Fibroblast of lung (primary cell): Measurements from ENCODE around the gene TXLNA.

ENCODE experiments used
- EZH2 ChIP-seq: IDR thresholded peaks from 2 replicates; pipeline ENCODE4 v1.5.1; 2012; ENCODE audit warnings: low read length, control low read depth, mild to moderate bottlenecking; ENCODE audit errors: missing control alignments
- TF ChIP-seq, protein P1 (sequence below), 2 donors: IDR thresholded peaks in 1 of 2; conservative IDR thresholded peaks in 1 of 2; 1 replicate in 1 of 2; 2 replicates in 1 of 2; pipeline ENCODE4 v1.5.1; 2011 to 2012; ENCODE audit warnings: low read length in 2 of 2, control low read depth in 1 of 2, inconsistent platforms in 1 of 2, low read depth in 1 of 2, mild to moderate bottlenecking in 1 of 2

GRCh38 chr1:32221581-32221979 lies 42.1 kb downstream of the TXLNA start:
- TF ChIP-seq, protein P1, sequence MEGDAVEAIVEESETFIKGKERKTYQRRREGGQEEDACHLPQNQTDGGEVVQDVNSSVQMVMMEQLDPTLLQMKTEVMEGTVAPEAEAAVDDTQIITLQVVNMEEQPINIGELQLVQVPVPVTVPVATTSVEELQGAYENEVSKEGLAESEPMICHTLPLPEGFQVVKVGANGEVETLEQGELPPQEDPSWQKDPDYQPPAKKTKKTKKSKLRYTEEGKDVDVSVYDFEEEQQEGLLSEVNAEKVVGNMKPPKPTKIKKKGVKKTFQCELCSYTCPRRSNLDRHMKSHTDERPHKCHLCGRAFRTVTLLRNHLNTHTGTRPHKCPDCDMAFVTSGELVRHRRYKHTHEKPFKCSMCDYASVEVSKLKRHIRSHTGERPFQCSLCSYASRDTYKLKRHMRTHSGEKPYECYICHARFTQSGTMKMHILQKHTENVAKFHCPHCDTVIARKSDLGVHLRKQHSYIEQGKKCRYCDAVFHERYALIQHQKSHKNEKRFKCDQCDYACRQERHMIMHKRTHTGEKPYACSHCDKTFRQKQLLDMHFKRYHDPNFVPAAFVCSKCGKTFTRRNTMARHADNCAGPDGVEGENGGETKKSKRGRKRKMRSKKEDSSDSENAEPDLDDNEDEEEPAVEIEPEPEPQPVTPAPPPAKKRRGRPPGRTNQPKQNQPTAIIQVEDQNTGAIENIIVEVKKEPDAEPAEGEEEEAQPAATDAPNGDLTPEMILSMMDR (conservative IDR thresholded peaks at IDR 0.05 in 1 of 2, IDR thresholded peaks at IDR 0.05 in 1 of 2; ENCODE audit: low read depth in 1 of 2, low read length in 2 of 2): no peak
- no peak for TF ChIP-seq EZH2
